Spleen (tissue), 11 donors: ENCODE measurements around the gene PIKFYVE. TPM values are rescaled to one million over a fixed set of nuclear protein-coding genes. Genes with fewer than 3 reads are reported as not detected.

ENCODE experiments used
- DNase-seq: peaks from one replicate; pipeline ENCODE4 v3.0.0-alpha.2; 2020
- H3K27ac ChIP-seq, 8 donors: fragments of 200-600 bp; sonication (generic) in 7 of 8; 1 replicate in 4 of 8; 2 replicates in 4 of 8; pipeline versions ENCODE4 v1.5.0 to v1.8.0; 2016 to 2021; ENCODE audit warnings: inconsistent platforms in 4 of 8, mild to moderate bottlenecking in 4 of 8, moderate library complexity in 1 of 8
- H3K27me3 ChIP-seq, 7 donors: fragments of 200-600 bp; sonication (generic) in 6 of 7; replicated peaks in 1 of 7; 1 replicate in 4 of 7; 2 replicates in 3 of 7; pipeline versions ENCODE4 v1.5.0 to v1.8.0; 2016 to 2021; ENCODE audit warnings: inconsistent platforms in 3 of 7, mild to moderate bottlenecking in 1 of 7
- H3K36me3 ChIP-seq, 6 donors: fragments of 200-600 bp; sonication (generic) in 5 of 6; 1 replicate in 4 of 6; 2 replicates in 2 of 6; pipeline versions ENCODE4 v1.5.0 to v1.8.0; 2016 to 2021; ENCODE audit warnings: inconsistent platforms in 2 of 6
- H3K4me1 ChIP-seq, 6 donors: fragments of 200-600 bp; sonication (generic) in 5 of 6; 1 replicate in 3 of 6; 2 replicates in 3 of 6; pipeline versions ENCODE4 v1.5.0 to v1.8.0; 2016 to 2021; ENCODE audit warnings: inconsistent platforms in 3 of 6
- H3K4me3 ChIP-seq, 8 donors: fragments of 200-600 bp; sonication (generic) in 7 of 8; 1 replicate in 4 of 8; 2 replicates in 4 of 8; pipeline versions ENCODE4 v1.5.0 to v1.8.0; 2016 to 2021; ENCODE audit warnings: inconsistent platforms in 4 of 8, mild to moderate bottlenecking in 4 of 8, moderate library complexity in 2 of 8
- H3K9me3 ChIP-seq, 8 donors: fragments of 200-600 bp; sonication (generic) in 7 of 8; 1 replicate in 4 of 8; 2 replicates in 4 of 8; pipeline versions ENCODE4 v1.5.0 to v1.8.0; 2016 to 2021; ENCODE audit warnings: inconsistent platforms in 4 of 8
- POLR2A ChIP-seq, 3 donors: fragments of 450-650 bp; IDR thresholded peaks; one replicate each; pipeline ENCODE4 v1.5.1; 2017; ENCODE audit warnings: antibody characterized with exemption in 3 of 3, mild to moderate bottlenecking in 1 of 3
- POLR2AphosphoS5 ChIP-seq, 3 donors: sonication (generic); formaldehyde crosslinking; IDR thresholded peaks; one replicate each; pipeline ENCODE4 v1.5.1; 2017; ENCODE audit warnings: antibody characterized with exemption in 3 of 3
- WGBS, 5 donors: extraction: QIAGEN DNeasy Blood & Tissue Kit in 3 of 5; methylation state at CpG; one replicate each; pipeline versions ENCODE4 v1.1.5 to v1.1.7; 2013 to 2018; 5-methylcytosine and 5-hydroxymethylcytosine counted together
- intact Hi-C: fragments of 100-400 bp; cut with DNase I; formaldehyde crosslinking; loops from one replicate; pipeline ENCODE4 v1.15.0; 2023; ENCODE audit warnings: low total_unique reads
- polyA plus RNA-seq, 3 donors: library from polyadenylated mRNA; stranded (reverse); fragments of 200-250 nt; gene quantifications; one replicate each; pipeline ENCODE4 v1.2.1, GENCODE V29; 2013
- total RNA-seq, 7 donors: library from RNA; depleted of rRNA in 3 of 7; stranded (reverse); fragments of >200 nt in 3 of 7; fragmentation: NEBNext Ultra II Directional in 4 of 7; extraction: Animal tissue kit (Norgen Biotek cat#: 25700) in 4 of 7; gene quantifications; one replicate each; pipeline versions ENCODE4 v1.1.0 to v1.2.1, GENCODE V29; 2016 to 2021
- TF ChIP-seq, protein P1 (sequence below), 11 experiments: fragments of 200-600 bp in 7 of 11; fragments of 450-650 bp in 4 of 11; sonication (generic) in 4 of 11; IDR thresholded peaks in 8 of 11; conservative IDR thresholded peaks in 3 of 11; 1 replicate in 7 of 11; 2 replicates in 4 of 11; pipeline versions ENCODE4 v1.4.0 to v1.8.0; 2016 to 2021; ENCODE audit warnings: antibody characterized with exemption in 11 of 11, inconsistent platforms in 4 of 11, mild to moderate bottlenecking in 1 of 11
- donor health status: healthy with polysubstance abuse.
- donor health status: DM: no; HTN: no; CAD: no; lungs with moderate emphysema.
- donor health status: DM: no; HTN: no; CAD: no.
- donor health status: Bipolar disorder and iron deficiency.
- donor health status: healthy.
- donor health status: DM: no; HTN: no; CAD: no.
- donor health status: DM: yes; HTN: yes; CAD: no.

Gene PIKFYVE
- total and polyA plus RNA-seq, 10 donors, result 7.3 to 68.7 (median 52.7) TPM

DNA sequence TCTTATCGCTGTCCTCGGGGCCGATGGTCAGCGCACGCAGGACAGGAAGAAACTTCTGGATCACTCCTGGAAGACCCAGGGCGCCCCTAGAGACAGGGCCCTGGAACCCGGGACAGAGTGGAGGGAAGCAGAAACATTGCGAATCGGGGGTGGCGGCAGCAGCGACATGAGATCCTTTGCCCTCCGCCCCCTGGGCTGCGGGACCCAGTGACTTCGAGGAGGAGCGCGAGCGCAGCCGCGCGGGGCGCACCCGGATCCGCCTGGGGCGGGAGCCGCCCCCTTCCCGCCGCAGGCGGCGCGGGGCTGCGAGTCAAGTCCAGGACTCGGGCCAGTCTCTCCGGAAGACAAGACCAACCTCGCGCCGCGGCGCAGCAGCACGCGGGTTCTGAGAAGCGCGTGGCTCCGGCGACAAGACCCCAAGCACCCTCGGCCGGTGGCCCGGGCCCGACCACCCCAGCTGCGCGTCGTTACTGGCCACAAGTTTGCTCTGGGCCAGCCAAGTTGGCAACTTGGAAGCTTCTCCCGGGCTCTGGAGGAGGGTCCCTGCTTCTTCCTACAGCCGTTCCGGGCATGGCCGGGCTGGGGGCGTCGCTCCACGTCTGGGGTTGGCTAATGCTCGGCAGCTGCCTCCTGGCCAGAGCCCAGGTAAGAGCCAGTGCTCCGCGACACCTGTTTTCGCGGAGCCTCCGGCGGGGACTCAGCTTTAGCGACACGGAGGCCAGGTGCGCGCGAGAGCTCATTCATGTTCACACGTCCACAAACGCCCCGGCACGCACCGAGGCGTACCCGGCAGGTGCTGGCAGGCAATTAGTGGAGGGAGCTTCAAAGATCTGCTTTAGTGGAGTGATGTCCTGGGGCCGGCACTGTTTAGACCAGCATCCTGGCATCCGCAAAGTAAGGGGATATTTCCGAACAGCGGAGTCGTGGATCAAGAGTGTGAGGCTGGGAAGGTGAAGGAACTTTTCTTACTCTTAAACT lies 140.7 kb downstream of the PIKFYVE start, which contains the start of gene PTH2R:
Gene PTH2R (plus strand): TSS at position 319 of the 978 bp plus-strand sequence. CDS start 252 bp downstream, at position 571.
- DNase-seq, result peak; percentile 71
- Histone ChIP-seq H3K4me1 (peaks cover 0 to 16% (median 13%) of the 10 kb centered on the region in 6 donors), H3K27ac (no peak within 1 kb of the TSS), H3K9me3 (no peaks in the 10 kb centered on the region), H3K4me3 (peak within 1 kb of the TSS in 5 of 8 donors; percentile 2 to 49 (median 19)), H3K27me3 (peaks cover 8 to 94% (median 42%) of the 10 kb centered on the region in 7 donors), H3K36me3 (no peaks in the 10 kb centered on the region)
- intact Hi-C loops, result no loop called here
- no peak for TF ChIP-seq POLR2AphosphoS5 (IDR thresholded peaks at IDR 0.05)
- no peak for TF ChIP-seq POLR2A (IDR thresholded peaks at IDR 0.05)
- TF ChIP-seq, protein P1, sequence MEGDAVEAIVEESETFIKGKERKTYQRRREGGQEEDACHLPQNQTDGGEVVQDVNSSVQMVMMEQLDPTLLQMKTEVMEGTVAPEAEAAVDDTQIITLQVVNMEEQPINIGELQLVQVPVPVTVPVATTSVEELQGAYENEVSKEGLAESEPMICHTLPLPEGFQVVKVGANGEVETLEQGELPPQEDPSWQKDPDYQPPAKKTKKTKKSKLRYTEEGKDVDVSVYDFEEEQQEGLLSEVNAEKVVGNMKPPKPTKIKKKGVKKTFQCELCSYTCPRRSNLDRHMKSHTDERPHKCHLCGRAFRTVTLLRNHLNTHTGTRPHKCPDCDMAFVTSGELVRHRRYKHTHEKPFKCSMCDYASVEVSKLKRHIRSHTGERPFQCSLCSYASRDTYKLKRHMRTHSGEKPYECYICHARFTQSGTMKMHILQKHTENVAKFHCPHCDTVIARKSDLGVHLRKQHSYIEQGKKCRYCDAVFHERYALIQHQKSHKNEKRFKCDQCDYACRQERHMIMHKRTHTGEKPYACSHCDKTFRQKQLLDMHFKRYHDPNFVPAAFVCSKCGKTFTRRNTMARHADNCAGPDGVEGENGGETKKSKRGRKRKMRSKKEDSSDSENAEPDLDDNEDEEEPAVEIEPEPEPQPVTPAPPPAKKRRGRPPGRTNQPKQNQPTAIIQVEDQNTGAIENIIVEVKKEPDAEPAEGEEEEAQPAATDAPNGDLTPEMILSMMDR (IDR thresholded peaks at IDR 0.05 in 8 of 11, conservative IDR thresholded peaks at IDR 0.05 in 3 of 11), result no peak
- WGBS, 5 donors, result 7 to 9% (median 7%) methylated on average over 65 to 82 of the region's 82 CpGs

DNA sequence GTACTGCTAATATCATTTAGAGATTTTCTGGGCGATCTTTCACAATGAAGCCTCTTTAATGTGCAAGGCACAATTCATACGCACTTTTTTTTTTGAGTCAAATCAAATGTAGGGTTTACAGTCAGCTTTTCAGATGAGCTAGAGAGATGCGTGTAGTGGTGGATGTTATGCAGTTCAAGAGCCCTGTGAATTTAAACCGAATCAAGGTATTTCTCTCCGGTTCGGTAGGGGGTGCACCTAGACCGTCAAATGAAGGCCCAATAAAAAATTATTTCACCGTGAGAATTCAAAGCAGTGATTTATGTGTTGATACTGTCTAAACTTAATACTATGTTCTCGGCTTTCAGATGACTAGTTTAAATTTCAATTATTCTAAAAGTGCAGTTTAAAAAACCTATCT lies 141.6 kb downstream of the PIKFYVE start:
- H3K36me3 ChIP-seq, result no peaks in the 10 kb centered on the region
- TF ChIP-seq, protein P1 (IDR thresholded peaks at IDR 0.05 in 8 of 11, conservative IDR thresholded peaks at IDR 0.05 in 3 of 11), result no peak
- no peak for TF ChIP-seq POLR2A (IDR thresholded peaks at IDR 0.05)
- no peak for TF ChIP-seq POLR2AphosphoS5 (IDR thresholded peaks at IDR 0.05)
- intact Hi-C loops, result no loop called here
- no peak overlapping the region for H3K4me3 ChIP-seq
- H3K4me1 ChIP-seq, result peaks cover 0 to 16% (median 13%) of the 10 kb centered on the region in 6 donors
- DNase-seq, result no peak
- no peak overlapping the region for H3K27ac ChIP-seq
- peaks cover 8 to 94% (median 38%) of the 10 kb centered on the region in 7 donors for H3K27me3 ChIP-seq
- no peaks in the 10 kb centered on the region for H3K9me3 ChIP-seq
- WGBS, 5 donors, result 13 to 36% (median 25%) methylated on average over 9 of the region's 9 CpGs

Other genes starting within 250 kb of the PIKFYVE start
- gene PLEKHM3, start 240.7 kb upstream of the PIKFYVE start, total RNA-seq, result 10 to 100 TPM; 14.8 to 24.3 (median 18.9) TPM
- 1 to 10 TPM; 2.4 to 2.6 (median 2.4) TPM for gene PLEKHM3, start 240.7 kb upstream of the PIKFYVE start, polyA plus RNA-seq
- not detected for gene CRYGD, start 141.7 kb upstream of the PIKFYVE start, total RNA-seq
- gene CRYGD, start 141.7 kb upstream of the PIKFYVE start, polyA plus RNA-seq, result not detected
- gene CRYGC, start 136.4 kb upstream of the PIKFYVE start, total RNA-seq, result not detected
- not detected for gene CRYGC, start 136.4 kb upstream of the PIKFYVE start, polyA plus RNA-seq
- gene CRYGB, start 120.1 kb upstream of the PIKFYVE start, total RNA-seq, result not detected
- not detected for gene CRYGB, start 120.1 kb upstream of the PIKFYVE start, polyA plus RNA-seq
- gene CRYGA, start 102.7 kb upstream of the PIKFYVE start, total RNA-seq, result not detected
- not detected for gene CRYGA, start 102.7 kb upstream of the PIKFYVE start, polyA plus RNA-seq
- not detected for gene C2orf80, start 76.2 kb upstream of the PIKFYVE start, total RNA-seq
- gene C2orf80, start 76.2 kb upstream of the PIKFYVE start, polyA plus RNA-seq, result not detected
- 100 to 1,000 TPM in 1 of 7 donors, 10 to 100 TPM in 6; 49.9 to 101 (median 88.3) TPM for gene IDH1, start 11.2 kb upstream of the PIKFYVE start, total RNA-seq
- gene IDH1, start 11.2 kb upstream of the PIKFYVE start, polyA plus RNA-seq, result 10 to 100 TPM; 26.8 to 49.3 (median 41.3) TPM
- gene PTH2R, start 140.5 kb downstream of the PIKFYVE start, total RNA-seq, result under 1 TPM in 6 of 7 donors, not detected in 1; 0.26 to 0.92 (median 0.53) TPM
- gene PTH2R, start 140.5 kb downstream of the PIKFYVE start, polyA plus RNA-seq, result under 1 TPM; 0.10 to 0.43 (median 0.20) TPM